K562 (cell line): Measurements from ENCODE around the gene CADPS2.

ENCODE experiments used
- CHD4 ChIP-seq: fragments of 200-600 bp; sonication (generic); IDR thresholded peaks from 3 replicates; pipeline ENCODE4 v1.6.1; 2012; ENCODE audit warnings: low read depth, mild to moderate bottlenecking, mixed read lengths, low read length, inconsistent platforms; ENCODE audit not compliant: insufficient read depth, insufficient replicate concordance, poor library complexity, severe bottlenecking
- HMGXB4 ChIP-seq: sonication (generic); formaldehyde crosslinking; IDR thresholded peaks from 2 replicates; pipeline ENCODE4 v1.8.1; 2023; ENCODE audit warnings: mild to moderate bottlenecking, missing genetic modification reagents
- XRCC5 ChIP-seq: fragments of 200-400 bp; formaldehyde crosslinking; IDR thresholded peaks from 2 replicates; pipeline ENCODE4 v1.6.1; 2017; ENCODE audit warnings: low read depth, mild to moderate bottlenecking, low read length
- ZBTB8A ChIP-seq: fragments of 450-650 bp; IDR thresholded peaks from 2 replicates; pipeline ENCODE4 v1.6.1; 2018; ENCODE audit warnings: mild to moderate bottlenecking, moderate library complexity; ENCODE audit not compliant: partially characterized antibody
- TF ChIP-seq, protein P1 (sequence below), 2 experiments: fragments of 450-650 bp; formaldehyde crosslinking in 1 of 2; IDR thresholded peaks; 2 replicates each; pipeline versions ENCODE4 v1.4.0 to v1.6.1; 2014 to 2020; ENCODE audit warnings: mild to moderate bottlenecking in 2 of 2, borderline replicate concordance in 1 of 2, low read depth in 1 of 2

- TF ChIP-seq HMGXB4 (CRISPR knock-in tag) (no peak), CHD4 (no peak), XRCC5 (no peak), ZBTB8A (no peak)
- TF ChIP-seq, protein P1, sequence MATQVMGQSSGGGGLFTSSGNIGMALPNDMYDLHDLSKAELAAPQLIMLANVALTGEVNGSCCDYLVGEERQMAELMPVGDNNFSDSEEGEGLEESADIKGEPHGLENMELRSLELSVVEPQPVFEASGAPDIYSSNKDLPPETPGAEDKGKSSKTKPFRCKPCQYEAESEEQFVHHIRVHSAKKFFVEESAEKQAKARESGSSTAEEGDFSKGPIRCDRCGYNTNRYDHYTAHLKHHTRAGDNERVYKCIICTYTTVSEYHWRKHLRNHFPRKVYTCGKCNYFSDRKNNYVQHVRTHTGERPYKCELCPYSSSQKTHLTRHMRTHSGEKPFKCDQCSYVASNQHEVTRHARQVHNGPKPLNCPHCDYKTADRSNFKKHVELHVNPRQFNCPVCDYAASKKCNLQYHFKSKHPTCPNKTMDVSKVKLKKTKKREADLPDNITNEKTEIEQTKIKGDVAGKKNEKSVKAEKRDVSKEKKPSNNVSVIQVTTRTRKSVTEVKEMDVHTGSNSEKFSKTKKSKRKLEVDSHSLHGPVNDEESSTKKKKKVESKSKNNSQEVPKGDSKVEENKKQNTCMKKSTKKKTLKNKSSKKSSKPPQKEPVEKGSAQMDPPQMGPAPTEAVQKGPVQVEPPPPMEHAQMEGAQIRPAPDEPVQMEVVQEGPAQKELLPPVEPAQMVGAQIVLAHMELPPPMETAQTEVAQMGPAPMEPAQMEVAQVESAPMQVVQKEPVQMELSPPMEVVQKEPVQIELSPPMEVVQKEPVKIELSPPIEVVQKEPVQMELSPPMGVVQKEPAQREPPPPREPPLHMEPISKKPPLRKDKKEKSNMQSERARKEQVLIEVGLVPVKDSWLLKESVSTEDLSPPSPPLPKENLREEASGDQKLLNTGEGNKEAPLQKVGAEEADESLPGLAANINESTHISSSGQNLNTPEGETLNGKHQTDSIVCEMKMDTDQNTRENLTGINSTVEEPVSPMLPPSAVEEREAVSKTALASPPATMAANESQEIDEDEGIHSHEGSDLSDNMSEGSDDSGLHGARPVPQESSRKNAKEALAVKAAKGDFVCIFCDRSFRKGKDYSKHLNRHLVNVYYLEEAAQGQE (IDR thresholded peaks at IDR 0.05; ENCODE audit: borderline replicate concordance), result no peak
- TF ChIP-seq, protein P1 (CRISPR knock-in tag; IDR thresholded peaks at IDR 0.05; ENCODE audit: low read depth), result no peak
Measured at GRCh38 chr7:122298618-122299017, 587.6 kb downstream of the CADPS2 start.
